GM19025 (cell line): ENCODE data around the gene SH3TC1.

Source experiments
- ATAC-seq: cut with Tn5 transposase; IDR thresholded peaks from one replicate; pipeline ENCODE4 v1.9.1; 2021; ENCODE audit warnings: mild to moderate bottlenecking, low read depth, moderate library complexity; ENCODE audit not compliant: unreplicated experiment

Gene SH3TC1

GRCh38 chr4:8212622-8213021, 13.5 kb downstream of the SH3TC1 start:
- ATAC-seq: no peak

GRCh38 chr4:8213121-8213520, 14.0 kb downstream of the SH3TC1 start:
- ATAC-seq: no peak

GRCh38 chr4:8214136-8214535, 15.0 kb downstream of the SH3TC1 start:
- no peak for ATAC-seq

- no peak for ATAC-seq
These were observed 15.9 kb downstream of the SH3TC1 start for GRCh38 chr4:8215001-8215427.

- no peak for ATAC-seq
These were observed 16.8 kb downstream of the SH3TC1 start for GRCh38 chr4:8215641-8216442.

- ATAC-seq: no peak
These were observed 17.6 kb downstream of the SH3TC1 start for GRCh38 chr4:8216443-8217245.

- ATAC-seq: no peak
These were observed 18.1 kb downstream of the SH3TC1 start for GRCh38 chr4:8217246-8217511.

- no peak for ATAC-seq
These were observed 18.8 kb downstream of the SH3TC1 start for GRCh38 chr4:8217871-8218270.

- no peak for ATAC-seq
These were observed 19.4 kb downstream of the SH3TC1 start for GRCh38 chr4:8218371-8219031.

GRCh38 chr4:8219236-8219635, 20.1 kb downstream of the SH3TC1 start:
- no peak for ATAC-seq

GRCh38 chr4:8220661-8221450, 21.8 kb downstream of the SH3TC1 start:
- ATAC-seq: no peak

- ATAC-seq: no peak
These were observed 22.4 kb downstream of the SH3TC1 start for GRCh38 chr4:8221476-8221875.

GRCh38 chr4:8221985-8222384, 22.9 kb downstream of the SH3TC1 start:
- ATAC-seq: no peak

- ATAC-seq: no peak
These were observed 23.7 kb downstream of the SH3TC1 start for GRCh38 chr4:8222609-8223388.

- ATAC-seq: no peak
These were observed 25.3 kb downstream of the SH3TC1 start for GRCh38 chr4:8224267-8224974.

GRCh38 chr4:8224975-8225625, 26.0 kb downstream of the SH3TC1 start:
- ATAC-seq: no peak

- no peak for ATAC-seq
These were observed 26.8 kb downstream of the SH3TC1 start for GRCh38 chr4:8225706-8226443.

GRCh38 chr4:8227201-8227770, 28.2 kb downstream of the SH3TC1 start:
- ATAC-seq: no peak
